Mesenchymal stem cell (in vitro differentiated cells and primary cell): ENCODE results near the gene GAS7.

Experiments
- DNase-seq: peaks from one replicate; pipeline ENCODE4 v3.0.0-alpha.2; 2013
- H2AFZ ChIP-seq: one replicate; pipeline ENCODE4 v1.6.1; 2013; ENCODE audit warnings: low read depth, mild to moderate bottlenecking, control low read depth, inconsistent platforms, low read length, moderate library complexity
- H2AK5ac ChIP-seq: 2 replicates; pipeline ENCODE4 v1.6.1; 2013; ENCODE audit warnings: low read length, moderate library complexity, mild to moderate bottlenecking, inconsistent platforms; ENCODE audit not compliant: severe bottlenecking
- H2BK120ac ChIP-seq: one replicate; pipeline ENCODE4 v1.6.1; 2013; ENCODE audit warnings: low read depth, mild to moderate bottlenecking, inconsistent platforms, low read length, moderate library complexity
- H2BK12ac ChIP-seq, 2 experiments: one replicate each; pipeline ENCODE4 v1.6.1; 2013; ENCODE audit warnings: inconsistent platforms in 2 of 2, low read length in 2 of 2, mild to moderate bottlenecking in 2 of 2, moderate library complexity in 2 of 2, control low read depth in 1 of 2
- H2BK15ac ChIP-seq: one replicate; pipeline ENCODE4 v1.6.1; 2013; ENCODE audit warnings: mild to moderate bottlenecking, low read depth, inconsistent platforms; ENCODE audit not compliant: poor library complexity, severe bottlenecking
- H2BK5ac ChIP-seq: 2 replicates; pipeline ENCODE4 v1.6.1; 2013; ENCODE audit warnings: low read depth, mild to moderate bottlenecking, low read length, control low read depth, inconsistent platforms; ENCODE audit not compliant: poor library complexity, severe bottlenecking
- H3K14ac ChIP-seq, 2 experiments: one replicate each; pipeline ENCODE4 v1.6.1; 2013; ENCODE audit warnings: inconsistent platforms in 2 of 2, low read length in 2 of 2, control low read depth in 1 of 2, mild to moderate bottlenecking in 1 of 2, moderate library complexity in 1 of 2
- H3K18ac ChIP-seq, 2 experiments: one replicate each; pipeline ENCODE4 v1.6.1; 2013; ENCODE audit warnings: inconsistent platforms in 2 of 2, low read length in 2 of 2, control low read depth in 1 of 2, low read depth in 1 of 2, mild to moderate bottlenecking in 1 of 2
- H3K23ac ChIP-seq, 2 experiments: one replicate each; pipeline ENCODE4 v1.6.1; 2013; ENCODE audit warnings: inconsistent platforms in 2 of 2, low read length in 2 of 2, mild to moderate bottlenecking in 2 of 2, moderate library complexity in 2 of 2, control low read depth in 1 of 2
- H3K27ac ChIP-seq: 2 replicates; pipeline ENCODE4 v1.5.1; 2013; ENCODE audit warnings: mild to moderate bottlenecking, moderate library complexity, low read length, control low read depth, inconsistent platforms; ENCODE audit not compliant: poor library complexity, severe bottlenecking
- H3K27me3 ChIP-seq, 2 experiments: 2 replicates each; pipeline versions ENCODE4 v1.6.1 to v1.7.0; 2013; ENCODE audit warnings: low read length in 2 of 2, mild to moderate bottlenecking in 2 of 2, moderate library complexity in 2 of 2, control low read depth in 1 of 2, inconsistent platforms in 1 of 2; ENCODE audit not compliant: control insufficient read depth in 1 of 2, insufficient read depth in 1 of 2
- H3K36me3 ChIP-seq, 2 experiments: 2 replicates each; pipeline versions ENCODE4 v1.6.1 to v1.7.0; 2013; ENCODE audit warnings: low read length in 2 of 2, control low read depth in 1 of 2, inconsistent platforms in 1 of 2, low read depth in 1 of 2, mild to moderate bottlenecking in 1 of 2; ENCODE audit not compliant: insufficient read depth in 2 of 2, control insufficient read depth in 1 of 2
- H3K4ac ChIP-seq, 2 experiments: one replicate each; pipeline ENCODE4 v1.6.1; 2013; ENCODE audit warnings: inconsistent platforms in 2 of 2, low read length in 2 of 2, mild to moderate bottlenecking in 2 of 2, moderate library complexity in 2 of 2, control low read depth in 1 of 2, low read depth in 1 of 2
- H3K4me1 ChIP-seq: 2 replicates; pipeline ENCODE4 v1.6.1; 2013; ENCODE audit warnings: low read depth, low read length, control low read depth; ENCODE audit not compliant: control insufficient read depth, insufficient read depth
- H3K4me2 ChIP-seq: 2 replicates; pipeline ENCODE4 v1.6.1; 2013; ENCODE audit warnings: low read length, mild to moderate bottlenecking, inconsistent platforms; ENCODE audit not compliant: poor library complexity, severe bottlenecking
- H3K4me3 ChIP-seq, 2 experiments: 2 replicates each; pipeline versions ENCODE4 v1.5.1 to v1.7.0; 2013; ENCODE audit warnings: low read length in 2 of 2, mild to moderate bottlenecking in 2 of 2, control low read depth in 1 of 2, low read depth in 1 of 2; ENCODE audit not compliant: insufficient read depth in 1 of 2
- H3K79me1 ChIP-seq: replicated peaks from 2 replicates; pipeline ENCODE4 v1.6.1; 2013; ENCODE audit warnings: mild to moderate bottlenecking, control low read depth, low read length, inconsistent platforms; ENCODE audit not compliant: poor library complexity, severe bottlenecking
- H3K9ac ChIP-seq: 2 replicates; pipeline ENCODE4 v1.7.0; 2013; ENCODE audit warnings: mild to moderate bottlenecking, low read length, moderate library complexity
- H3K9me3 ChIP-seq: 2 replicates; pipeline ENCODE4 v1.7.0; 2013; ENCODE audit warnings: mild to moderate bottlenecking, low read length; ENCODE audit not compliant: control insufficient read depth
- H4K8ac ChIP-seq: one replicate; pipeline ENCODE4 v1.6.1; 2013; ENCODE audit warnings: inconsistent platforms, mild to moderate bottlenecking, low read length, moderate library complexity
- H4K91ac ChIP-seq: one replicate; pipeline ENCODE4 v1.6.1; 2013; ENCODE audit warnings: mild to moderate bottlenecking, low read length, inconsistent platforms
- WGBS: methylation state at CpG from one replicate; pipeline ENCODE4 v1.1.7; 2013; ENCODE audit warnings: mixed read lengths; 5-methylcytosine and 5-hydroxymethylcytosine counted together

GAS7 gene

DNA sequence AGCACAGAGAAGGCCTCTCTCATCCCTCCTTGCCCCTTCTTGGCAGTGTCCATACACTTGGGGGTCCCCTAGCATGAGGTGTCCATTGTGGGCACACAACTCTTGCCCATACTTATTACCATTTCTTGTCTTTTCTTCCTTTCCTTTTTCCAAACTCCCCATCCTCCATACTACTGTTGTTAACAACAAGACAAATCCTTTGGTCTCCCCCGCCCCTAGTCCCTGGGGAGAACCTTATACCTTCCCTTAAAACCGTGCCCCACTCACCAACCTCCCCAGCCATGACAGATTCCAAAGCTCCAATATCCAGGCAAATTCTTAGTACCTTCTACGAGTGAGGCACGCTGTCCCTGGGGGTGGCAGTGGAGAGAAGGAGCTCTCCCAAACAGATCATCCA, 82.9 kb downstream of the GAS7 start:
- DNase-seq = no peak
- Histone ChIP-seq H4K91ac (peak overlapping the region; percentile 67), H3K27me3 (no peaks in the 10 kb centered on the region), H3K9ac (peak overlapping the region; percentile 94), H3K79me1 (peaks cover 4% of the 10 kb centered on the region), H3K14ac (no peak overlapping the region), H3K23ac (no peak overlapping the region), H3K18ac (peak overlapping the region; percentile 81 to 93), H3K9me3 (no peaks in the 10 kb centered on the region), H2BK12ac (peak overlapping the region; percentile 93 to 97), H2BK5ac (no peak overlapping the region), H2BK15ac (no peak overlapping the region), H2BK120ac (peak overlapping the region; percentile 9), H3K4me3 (peak overlapping the region in 1 of 2 experiments; percentile 25), H3K4me2 (peak overlapping the region; percentile 1), H2AFZ (no peak overlapping the region), H4K8ac (peak overlapping the region; percentile 52), H3K4ac (peak overlapping the region; percentile 93 to 94), H3K4me1 (peaks cover 36% of the 10 kb centered on the region), H3K36me3 (no peaks in the 10 kb centered on the region), H3K27ac (peak overlapping the region; percentile 93), H2AK5ac (peak overlapping the region; percentile 99)
- 65% methylated on average over 4 of the region's 4 CpGs for WGBS

DNA sequence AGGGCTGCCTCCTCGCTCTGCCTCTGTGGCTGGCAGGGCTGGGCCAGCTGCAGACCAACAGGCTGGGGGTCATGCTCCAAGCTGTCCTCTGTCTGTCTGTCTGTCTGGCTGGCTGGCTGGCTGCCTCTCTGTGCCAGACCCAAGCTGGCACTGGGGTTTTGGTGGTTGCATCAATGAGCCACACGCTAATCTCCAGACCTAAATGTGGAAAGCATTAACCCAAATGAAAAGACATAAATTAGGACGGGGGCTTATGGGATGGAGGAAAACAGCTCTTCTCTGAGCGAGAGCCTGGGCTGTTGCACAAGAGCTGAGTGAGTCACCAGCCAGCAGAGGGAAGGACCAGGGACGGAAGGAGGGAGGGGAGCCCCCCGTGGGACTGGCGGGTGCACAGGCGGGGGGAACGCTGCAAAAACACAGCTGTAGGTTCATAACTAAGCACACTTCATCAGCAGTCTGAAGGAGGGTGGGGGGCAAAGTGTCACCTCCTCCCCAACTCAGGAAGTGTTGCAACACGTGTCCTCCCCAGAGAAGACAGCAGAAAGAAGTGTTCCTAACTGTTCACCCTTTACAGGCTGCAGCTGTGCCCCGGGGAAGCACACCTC, 83.4 kb downstream of the GAS7 start:
- H2BK12ac ChIP-seq = peak overlapping the region; percentile 93 to 97
- no peaks in the 10 kb centered on the region for H3K9me3 ChIP-seq
- no peaks in the 10 kb centered on the region for H3K36me3 ChIP-seq
- H2BK15ac ChIP-seq = no peak overlapping the region
- peak overlapping the region; percentile 99 for H4K91ac ChIP-seq
- peaks cover 34% of the 10 kb centered on the region for H3K4me1 ChIP-seq
- H3K18ac ChIP-seq = peak overlapping the region; percentile 91 to 99
- peak overlapping the region in 1 of 2 experiments; percentile 19 for H3K14ac ChIP-seq
- peak overlapping the region in 1 of 2 experiments; percentile 59 for H3K4me3 ChIP-seq
- H3K27me3 ChIP-seq = no peaks in the 10 kb centered on the region
- peaks cover 4% of the 10 kb centered on the region for H3K79me1 ChIP-seq
- H3K27ac ChIP-seq = peak overlapping the region; percentile 93
- DNase-seq = peak; percentile 99
- peak overlapping the region; percentile 94 for H3K9ac ChIP-seq
- WGBS = under 1% methylated on average over 8 of the region's 11 CpGs
- H2AK5ac ChIP-seq = no peak overlapping the region
- H2BK120ac ChIP-seq = peak overlapping the region; percentile 85
- no peak overlapping the region for H2AFZ ChIP-seq
- H4K8ac ChIP-seq = peak overlapping the region; percentile 86
- peak overlapping the region; percentile 96 for H3K4ac ChIP-seq
- peak overlapping the region; percentile 15 for H3K4me2 ChIP-seq
- H2BK5ac ChIP-seq = peak overlapping the region; percentile 76
- H3K23ac ChIP-seq = peak overlapping the region in 1 of 2 experiments; percentile 24

DNA sequence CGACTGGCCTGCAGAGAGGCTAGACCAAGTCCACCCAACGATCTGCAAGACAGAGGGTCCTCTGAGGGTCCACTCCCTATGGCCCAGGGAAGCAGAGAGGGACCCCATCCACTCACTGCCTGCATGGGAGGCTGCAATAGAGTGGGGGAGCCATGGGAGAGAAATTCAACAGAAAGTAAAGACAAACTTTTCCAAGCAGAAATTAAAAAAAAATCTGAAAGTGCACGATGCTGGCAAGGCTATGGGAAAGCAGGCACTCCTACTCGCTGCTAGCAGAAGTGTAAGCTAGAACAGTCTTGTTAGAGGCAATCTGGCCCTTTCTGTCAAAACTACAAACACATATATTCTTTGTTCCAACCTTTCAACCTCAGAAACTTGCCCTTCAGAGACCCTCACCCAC, 85.4 kb downstream of the GAS7 start:
- Histone ChIP-seq H2BK15ac (no peak overlapping the region), H2BK12ac (peak overlapping the region in 1 of 2 experiments; percentile 90), H3K18ac (peak overlapping the region; percentile 91 to 94), H3K79me1 (peaks cover 4% of the 10 kb centered on the region), H3K36me3 (no peaks in the 10 kb centered on the region), H2AK5ac (peak overlapping the region; percentile 70), H3K14ac (peak overlapping the region in 1 of 2 experiments; percentile 53), H3K27ac (no peak overlapping the region), H2BK120ac (peak overlapping the region; percentile 11), H3K4me2 (no peak overlapping the region), H3K4me1 (peaks cover 21% of the 10 kb centered on the region), H4K91ac (no peak overlapping the region), H3K27me3 (no peaks in the 10 kb centered on the region), H3K4ac (peak overlapping the region in 1 of 2 experiments; percentile 92), H2BK5ac (no peak overlapping the region), H3K9me3 (no peaks in the 10 kb centered on the region), H3K4me3 (no peak overlapping the region), H3K9ac (peak overlapping the region; percentile 94), H3K23ac (no peak overlapping the region), H4K8ac (no peak overlapping the region), H2AFZ (no peak overlapping the region)
- no peak for DNase-seq
- WGBS = 97% methylated on average over 4 of the region's 4 CpGs

DNA sequence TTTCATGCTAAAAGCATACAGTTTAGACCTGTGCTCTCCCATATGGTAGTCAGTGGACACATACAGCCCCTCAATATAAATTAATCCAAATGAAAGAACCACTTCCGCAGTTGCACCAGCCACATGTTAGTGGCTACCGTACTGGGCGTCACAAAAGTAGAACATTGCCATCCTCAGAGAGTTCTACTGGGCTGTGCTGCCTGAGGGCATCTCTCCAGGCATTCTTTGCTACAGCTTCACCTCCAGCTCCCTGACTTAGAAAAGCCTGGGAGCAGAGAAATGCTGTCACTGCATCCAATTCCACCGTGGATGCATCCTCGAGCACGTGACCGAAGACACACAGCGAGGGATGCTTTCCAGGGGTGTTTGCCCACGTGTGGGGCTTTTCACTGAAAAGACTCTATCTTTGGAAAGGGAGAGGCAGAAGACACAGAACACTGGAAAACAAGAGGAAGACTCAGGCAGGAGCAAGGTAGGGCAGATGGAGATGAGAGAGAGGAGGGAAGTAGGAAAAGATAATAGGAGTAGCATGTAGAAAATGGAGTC, 86.4 kb downstream of the GAS7 start:
- H3K9ac ChIP-seq = peak overlapping the region; percentile 94
- H3K27me3 ChIP-seq = no peaks in the 10 kb centered on the region
- H3K79me1 ChIP-seq = peaks cover 9% of the 10 kb centered on the region
- no peak overlapping the region for H3K14ac ChIP-seq
- H2BK12ac ChIP-seq = peak overlapping the region; percentile 69 to 93
- peak overlapping the region; percentile 54 for H2BK120ac ChIP-seq
- no peak for DNase-seq
- no peaks in the 10 kb centered on the region for H3K36me3 ChIP-seq
- H4K8ac ChIP-seq = no peak overlapping the region
- peaks cover 20% of the 10 kb centered on the region for H3K4me1 ChIP-seq
- H3K4me2 ChIP-seq = no peak overlapping the region
- H2BK5ac ChIP-seq = no peak overlapping the region
- no peak overlapping the region for H3K18ac ChIP-seq
- no peak overlapping the region for H2AFZ ChIP-seq
- no peak overlapping the region for H2BK15ac ChIP-seq
- H3K4ac ChIP-seq = peak overlapping the region; percentile 24 to 29
- H4K91ac ChIP-seq = no peak overlapping the region
- no peak overlapping the region for H3K27ac ChIP-seq
- WGBS = 93% methylated on average over 9 of the region's 9 CpGs
- H3K4me3 ChIP-seq = no peak overlapping the region
- peak overlapping the region; percentile 18 for H2AK5ac ChIP-seq
- no peaks in the 10 kb centered on the region for H3K9me3 ChIP-seq
- no peak overlapping the region for H3K23ac ChIP-seq
